Esophagus squamous epithelium (tissue), 5 donors: Measurements from ENCODE around the gene PLXDC2. TPM values are rescaled to one million over a fixed set of nuclear protein-coding genes. Genes with fewer than 3 reads are reported as not detected.

Source experiments
- DNase-seq: peaks from one replicate; lab custom pipeline; 2025; lab: John Stamatoyannopoulos, UW
- H3K27ac ChIP-seq, 4 donors: fragments of 200-600 bp; sonication (generic); one replicate each; pipeline ENCODE4 v1.5.1; 2016 to 2019; ENCODE audit warnings: mild to moderate bottlenecking in 1 of 4
- H3K27me3 ChIP-seq, 4 donors: fragments of 200-600 bp; sonication (generic); 1 replicate in 3 of 4; 2 replicates in 1 of 4; pipeline versions ENCODE4 v1.5.1 to v1.6.0; 2017 to 2021; ENCODE audit warnings: antibody characterized with exemption in 1 of 4
- H3K36me3 ChIP-seq, 3 donors: fragments of 200-600 bp; sonication (generic); one replicate each; pipeline ENCODE4 v1.5.1; 2016 to 2019
- H3K4me1 ChIP-seq, 3 donors: fragments of 200-600 bp; sonication (generic); one replicate each; pipeline ENCODE4 v1.5.1; 2017 to 2019
- H3K4me3 ChIP-seq, 4 donors: fragments of 200-600 bp; sonication (generic); 1 replicate in 3 of 4; 2 replicates in 1 of 4; pipeline ENCODE4 v1.5.1; 2016 to 2019; ENCODE audit warnings: mild to moderate bottlenecking in 2 of 4, moderate library complexity in 1 of 4
- H3K9me3 ChIP-seq, 3 donors: fragments of 200-600 bp; sonication (generic); one replicate each; pipeline ENCODE4 v1.5.1; 2016 to 2019
- CTCF ChIP-seq, 6 experiments: fragments of 450-650 bp in 4 of 6; fragments of 200-600 bp in 2 of 6; sonication (generic) in 2 of 6; IDR thresholded peaks; one replicate each; pipeline ENCODE4 v1.5.1; 2016 to 2019; ENCODE audit warnings: antibody characterized with exemption in 6 of 6, mild to moderate bottlenecking in 4 of 6, moderate library complexity in 4 of 6
- POLR2A ChIP-seq, 4 donors: fragments of 450-650 bp; IDR thresholded peaks; one replicate each; pipeline ENCODE4 v1.6.1; 2017; ENCODE audit warnings: antibody characterized with exemption in 4 of 4, mild to moderate bottlenecking in 4 of 4, moderate library complexity in 3 of 4
- WGBS, 2 donors: methylation state at CpG; one replicate each; pipeline ENCODE4 v1.1.5; 2018; 5-methylcytosine and 5-hydroxymethylcytosine counted together
- intact Hi-C: fragments of 100-400 bp; cut with DNase I; formaldehyde crosslinking; loops from one replicate; pipeline ENCODE4 v1.15.0; 2022
- total RNA-seq, 4 donors: library from RNA; depleted of rRNA; stranded (reverse); fragments of >200 nt; gene quantifications; one replicate each; pipeline ENCODE4 v1.1.0, GENCODE V29; 2016
- donor health status: DM: yes; HTN: yes; CAD: no.

PLXDC2 gene
- total RNA-seq, 4 donors from 2014 or later, result 22.4 to 50.4 (median 36.9) TPM

GRCh38 chr10:19977097-19977521, 160.9 kb downstream of the PLXDC2 start:
- no peak overlapping the region for H3K27ac ChIP-seq
- TF ChIP-seq CTCF (IDR thresholded peaks at IDR 0.05), result no peak
- TF ChIP-seq POLR2A (IDR thresholded peaks at IDR 0.05), result no peak
- intact Hi-C loops, result no loop called here
- no peaks in the 10 kb centered on the region for H3K27me3 ChIP-seq
- peaks cover 0 to 4% (median 0%) of the 10 kb centered on the region in 3 donors for H3K9me3 ChIP-seq
- 75 to 81% methylated on average over 3 of the region's 3 CpGs for WGBS, 2 donors
- peaks cover 0 to 6% (median 0%) of the 10 kb centered on the region in 3 donors for H3K4me1 ChIP-seq
- DNase-seq, result no peak
- no peaks in the 10 kb centered on the region for H3K36me3 ChIP-seq
- no peak overlapping the region for H3K4me3 ChIP-seq

- 58 to 61% methylated on average over 6 of the region's 6 CpGs for WGBS, 2 donors
- intact Hi-C loops, result no loop called here
- no peak for DNase-seq
Observed at GRCh38 chr10:19979628-19980027, 163.4 kb downstream of the PLXDC2 start.

DNA sequence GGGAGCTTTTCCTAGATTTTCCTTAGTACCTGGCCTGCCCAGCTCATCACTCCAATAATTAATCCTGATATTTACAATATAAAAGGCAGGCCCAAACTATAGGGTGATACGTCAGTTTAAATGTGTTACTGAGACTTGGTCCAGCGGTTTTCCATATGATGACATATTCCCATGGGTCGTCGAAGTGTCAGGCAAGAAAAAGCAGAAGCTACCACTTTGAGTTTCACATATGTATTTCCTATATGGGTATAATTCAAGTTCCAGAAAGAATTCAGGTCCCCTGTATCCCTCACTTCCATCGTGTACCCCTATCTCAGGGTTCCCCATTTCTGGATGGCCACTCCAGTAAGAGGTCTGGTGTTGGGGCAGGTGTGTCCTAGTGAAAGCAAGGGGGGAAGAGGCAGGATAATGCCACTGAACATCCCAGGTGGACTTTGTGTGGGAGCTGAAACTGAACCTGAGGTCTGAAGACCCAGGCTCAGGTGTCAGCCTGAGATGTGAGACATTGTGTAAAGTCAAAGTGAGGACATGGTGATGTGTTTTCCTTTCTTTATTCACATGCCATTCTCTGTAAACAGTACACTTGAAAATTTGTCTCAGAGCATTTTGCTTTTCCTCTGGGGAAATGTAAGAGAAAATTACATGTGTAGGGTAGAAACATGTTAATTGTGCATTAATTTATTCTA, 167.8 kb downstream of the PLXDC2 start:
- DNase-seq, result no peak
- Histone ChIP-seq H3K27ac (no peak overlapping the region), H3K27me3 (no peaks in the 10 kb centered on the region), H3K4me3 (no peak overlapping the region), H3K9me3 (no peaks in the 10 kb centered on the region), H3K36me3 (no peaks in the 10 kb centered on the region), H3K4me1 (peaks cover 0 to 27% (median 6%) of the 10 kb centered on the region in 3 donors)
- TF ChIP-seq POLR2A (IDR thresholded peaks at IDR 0.05) (no peak), CTCF (IDR thresholded peaks at IDR 0.05) (no peak)
- 77 to 87% methylated on average over 5 of the region's 5 CpGs for whole genome bisulfite sequencing, 2 donors
- intact Hi-C loops, result no loop called here

More at GRCh38 chr10:19979628-19980027, 163.4 kb downstream of the PLXDC2 start:
- Histone ChIP-seq H3K9me3 (peaks cover 0 to 4% (median 0%) of the 10 kb centered on the region in 3 donors), H3K27me3 (no peaks in the 10 kb centered on the region), H3K4me3 (no peak overlapping the region), H3K4me1 (peaks cover 0 to 5% (median 0%) of the 10 kb centered on the region in 3 donors), H3K27ac (no peak overlapping the region), H3K36me3 (no peaks in the 10 kb centered on the region)
- TF ChIP-seq POLR2A (IDR thresholded peaks at IDR 0.05) (no peak), CTCF (IDR thresholded peaks at IDR 0.05) (no peak)

DNA sequence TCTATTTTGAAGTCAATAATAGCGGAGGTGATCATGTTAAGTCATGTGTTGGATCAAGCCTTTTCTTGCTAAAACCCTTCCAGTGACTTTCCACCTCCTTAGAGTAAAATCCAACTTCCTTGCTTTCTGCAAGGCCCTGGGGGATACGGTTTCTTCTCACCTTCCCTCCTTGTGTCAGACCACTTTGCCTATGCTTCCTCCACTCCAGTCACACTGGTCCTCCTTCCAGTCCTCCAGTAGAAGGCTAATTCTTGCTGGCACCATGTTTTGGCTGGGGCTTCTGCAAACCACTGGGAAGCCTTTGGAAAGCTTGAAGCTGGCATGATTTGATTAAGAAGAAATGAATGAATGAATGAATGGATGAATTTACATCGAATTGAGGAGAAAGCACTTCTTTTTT, 169.5 kb downstream of the PLXDC2 start:
- no peak for DNase-seq
- Histone ChIP-seq H3K27me3 (no peaks in the 10 kb centered on the region), H3K36me3 (no peaks in the 10 kb centered on the region), H3K4me1 (peaks cover 0 to 23% (median 6%) of the 10 kb centered on the region in 3 donors), H3K9me3 (no peaks in the 10 kb centered on the region), H3K27ac (peak overlapping the region in 1 of 4 donors; percentile 25), H3K4me3 (no peak overlapping the region)
- TF ChIP-seq POLR2A (IDR thresholded peaks at IDR 0.05) (no peak), CTCF (IDR thresholded peaks at IDR 0.05) (no peak)
- 42% methylated on average over 3 of the region's 3 CpGs for WGBS, 2 donors
- intact Hi-C loops, result no loop called here

DNA sequence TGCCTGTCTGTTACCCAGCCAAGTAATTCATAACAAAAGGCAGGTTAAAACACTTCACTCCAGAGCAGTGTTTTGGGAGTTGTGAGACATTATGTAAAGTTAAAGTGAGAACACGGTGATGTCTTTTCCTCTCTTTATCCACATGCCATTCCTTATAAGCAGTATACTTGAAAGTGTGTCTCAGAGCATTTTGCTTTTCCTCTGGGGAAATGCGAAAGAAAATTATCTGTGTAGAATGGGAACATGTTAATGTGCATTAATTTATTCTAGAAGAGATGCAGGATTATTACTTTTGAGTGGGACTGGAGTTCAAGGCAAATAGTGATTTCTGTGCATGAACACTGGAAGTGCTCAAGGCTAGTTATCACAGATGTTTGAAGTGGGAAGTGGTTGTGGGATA, 170.4 kb downstream of the PLXDC2 start:
- Histone ChIP-seq H3K27me3 (no peaks in the 10 kb centered on the region), H3K4me3 (no peak overlapping the region), H3K9me3 (no peaks in the 10 kb centered on the region), H3K4me1 (peaks cover 0 to 23% (median 6%) of the 10 kb centered on the region in 3 donors), H3K27ac (peak overlapping the region in 3 of 4 donors; percentile 9 to 25 (median 11)), H3K36me3 (no peaks in the 10 kb centered on the region)
- WGBS, 2 donors, result 21 to 38% methylated on average over 2 of the region's 2 CpGs
- no peak for DNase-seq
- intact Hi-C loops, result no loop called here
- no peak for TF ChIP-seq CTCF (IDR thresholded peaks at IDR 0.05)
- TF ChIP-seq POLR2A (IDR thresholded peaks at IDR 0.05), result no peak
